HG03025 (cell line): ENCODE results near the gene EFS.
"Not testable (repeated sequence)": the region's sequence is repeated elsewhere in the genome, so short reads cannot be mapped to it uniquely, and the experiment has no call there.

ENCODE experiments used
- ATAC-seq: cut with Tn5 transposase; IDR thresholded peaks from one replicate; pipeline ENCODE4 v1.9.1; 2021; ENCODE audit warnings: mild to moderate bottlenecking, moderate library complexity; ENCODE audit not compliant: unreplicated experiment, low FRiP score

EFS gene

GRCh38 chr14:23365036-23365731 is at the start of gene EFS:
Gene EFS, minus strand, starts transcription at chr14:23365172. Its CDS starts 147 bp downstream, at chr14:23365025.
- no peak for ATAC-seq

- ATAC-seq: no peak
These were observed 49.3 kb upstream of the EFS start for GRCh38 chr14:23414254-23414653.

GRCh38 chr14:23413681-23414080 is 48.7 kb upstream of the EFS start:
- ATAC-seq: no peak

GRCh38 chr14:23411563-23412525 is 46.9 kb upstream of the EFS start:
- ATAC-seq: no peak

- ATAC-seq: no peak
These were observed 45.1 kb upstream of the EFS start for GRCh38 chr14:23409966-23410635.

- no peak for ATAC-seq
These were observed 44.5 kb upstream of the EFS start for GRCh38 chr14:23409475-23409874.

GRCh38 chr14:23408307-23408630 is 43.3 kb upstream of the EFS start:
- no peak for ATAC-seq

GRCh38 chr14:23407516-23408306 is 42.7 kb upstream of the EFS start, which contains the start of gene MYH6:
Gene MYH6, minus strand, starts transcription at chr14:23408273. Its CDS starts 1,050 bp downstream, at chr14:23407223.
- ATAC-seq: no peak

GRCh38 chr14:23406725-23407355 is 41.9 kb upstream of the EFS start:
- no peak for ATAC-seq

GRCh38 chr14:23406244-23406643 is 41.3 kb upstream of the EFS start:
- no peak for ATAC-seq

GRCh38 chr14:23405516-23406025 is 40.6 kb upstream of the EFS start:
- ATAC-seq: no peak

GRCh38 chr14:23405096-23405495 is 40.1 kb upstream of the EFS start:
- ATAC-seq: no peak

GRCh38 chr14:23404331-23404900 is 39.4 kb upstream of the EFS start:
- no peak for ATAC-seq

- no peak for ATAC-seq
These were observed 38.9 kb upstream of the EFS start for GRCh38 chr14:23403908-23404307.

GRCh38 chr14:23403139-23403438 is 38.1 kb upstream of the EFS start:
- no peak for ATAC-seq

- no peak for ATAC-seq
These were observed 37.5 kb upstream of the EFS start for GRCh38 chr14:23402296-23403138.

GRCh38 chr14:23401291-23401690 is 36.3 kb upstream of the EFS start:
- ATAC-seq: no peak

- ATAC-seq: not testable (repeated sequence)
These were observed 35.7 kb upstream of the EFS start for GRCh38 chr14:23400496-23401149.
